Left cardiac atrium (tissue), 4 donors: ENCODE results near the gene HLA-G. TPM values are rescaled to one million over a fixed set of nuclear protein-coding genes. Genes with fewer than 3 reads are reported as not detected.
"Not testable (repeated sequence)": the region's sequence is repeated elsewhere in the genome, so short reads cannot be mapped to it uniquely, and the experiment has no call there.

ENCODE experiments used
- ATAC-seq, 2 donors: fragments of 200-7000 bp; cut with Tn5 transposase; one replicate each; pipeline ENCODE4 v1.9.1; 2020; ENCODE audit warnings: mild to moderate bottlenecking in 2 of 2, moderate library complexity in 2 of 2
- DNase-seq: peaks from one replicate; pipeline ENCODE4 v3.0.0-alpha.2; 2020
- intact Hi-C, 2 donors: fragments of 100-400 bp; cut with DNase I; formaldehyde crosslinking; loops; one replicate each; pipeline versions ENCODE4 v1.14.1 to v1.15.1; 2022 to 2023
- total RNA-seq, 2 donors: library from RNA; stranded (reverse); fragmentation: NEBNext Ultra II Directional; extraction: Animal tissue kit (Norgen Biotek cat#: 25700); gene quantifications; one replicate each; pipeline ENCODE4 v1.2.1, GENCODE V29; 2021
- donor health status: DM: no; HTN: yes; CAD: no.
- donor health status: DM: no; HTN: yes; CAD: no; lungs with severe emphysema.
- donor health status: DM: yes; HTN: yes; CAD: no.
- donor health status: Dilated cardiomyopathy.

The HLA-G gene
- total RNA-seq, 2 donors from 2014 or later: 0.42 TPM; not detected in 1

DNA sequence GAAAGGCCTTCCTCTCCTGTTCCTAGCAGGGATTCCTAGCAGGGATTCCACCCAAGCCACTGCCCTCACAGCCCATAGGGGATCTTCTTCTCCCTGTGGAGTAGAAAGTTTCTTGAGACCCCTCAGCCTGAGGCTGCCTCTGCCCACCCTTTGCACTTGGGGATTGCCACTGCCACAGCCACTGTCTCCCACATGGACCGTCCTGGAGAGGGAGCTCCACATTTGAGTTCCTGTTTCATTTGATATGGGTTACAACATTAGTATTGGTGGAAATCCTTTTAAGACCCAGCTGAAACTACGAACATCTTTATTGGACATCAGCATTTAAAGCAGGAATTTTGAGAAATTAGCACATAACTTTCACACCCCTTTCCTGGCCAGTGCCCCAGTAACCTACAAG lies 25.6 kb downstream of the HLA-G start:
- intact Hi-C loops: no loop called here
- no peak for ATAC-seq
- DNase-seq: no peak

DNA sequence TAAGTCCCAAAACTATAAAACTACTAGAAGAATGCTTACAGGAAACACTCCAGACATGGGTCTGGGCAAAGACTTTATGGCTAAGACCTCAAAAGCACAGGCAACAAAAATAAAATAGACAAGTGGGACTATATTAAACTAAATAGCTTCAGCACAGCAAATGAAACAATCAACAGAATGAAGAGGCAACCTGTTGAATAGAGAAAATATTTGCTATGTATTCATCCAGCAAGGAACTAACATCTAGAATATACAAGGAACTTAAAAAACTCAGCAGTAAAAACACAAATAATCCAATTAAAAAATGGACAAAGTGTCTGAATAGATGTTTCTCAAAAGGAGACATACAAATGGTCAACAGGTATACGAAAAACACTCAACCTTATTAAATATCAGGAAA lies 30.4 kb downstream of the HLA-G start:
- ATAC-seq (no peak), DNase-seq (no peak)
- intact Hi-C loops: no loop called here

DNA sequence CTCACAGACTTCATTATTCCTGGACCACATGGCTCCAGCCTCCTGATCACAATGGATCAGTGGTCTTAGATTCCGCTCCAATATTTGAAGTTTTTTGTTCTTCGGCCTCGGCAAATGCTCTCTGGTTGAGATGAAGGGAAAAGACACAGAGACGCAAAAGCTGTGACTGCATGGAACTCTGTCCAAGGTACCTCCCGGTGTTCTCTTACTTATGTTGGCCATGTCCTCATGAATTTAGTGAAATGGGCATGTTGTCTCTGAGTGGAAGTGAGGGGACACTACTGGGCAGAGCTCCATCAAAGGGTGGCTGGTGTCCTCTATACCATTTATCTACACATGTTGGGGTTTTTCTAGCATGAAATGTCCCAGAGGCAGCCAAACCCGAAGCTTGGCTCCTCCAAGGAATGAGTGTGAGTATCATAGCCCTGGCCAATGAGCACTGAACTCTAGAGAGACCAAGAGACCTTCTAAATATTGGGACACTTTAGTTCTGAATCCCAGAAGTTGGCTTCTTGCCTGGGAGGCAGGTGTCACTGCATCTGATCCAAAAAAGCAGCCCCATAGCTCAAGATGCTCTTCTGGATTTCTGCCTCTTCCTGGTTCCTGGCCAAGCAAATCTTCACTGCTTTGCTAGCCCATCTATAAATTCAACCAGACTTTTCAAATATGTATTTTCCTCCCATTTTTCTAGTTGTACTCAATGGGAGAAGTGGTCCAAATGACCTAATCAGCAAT lies 34.1 kb downstream of the HLA-G start:
- intact Hi-C loops: no loop called here
- DNase-seq (no peak), ATAC-seq (no peak)

DNA sequence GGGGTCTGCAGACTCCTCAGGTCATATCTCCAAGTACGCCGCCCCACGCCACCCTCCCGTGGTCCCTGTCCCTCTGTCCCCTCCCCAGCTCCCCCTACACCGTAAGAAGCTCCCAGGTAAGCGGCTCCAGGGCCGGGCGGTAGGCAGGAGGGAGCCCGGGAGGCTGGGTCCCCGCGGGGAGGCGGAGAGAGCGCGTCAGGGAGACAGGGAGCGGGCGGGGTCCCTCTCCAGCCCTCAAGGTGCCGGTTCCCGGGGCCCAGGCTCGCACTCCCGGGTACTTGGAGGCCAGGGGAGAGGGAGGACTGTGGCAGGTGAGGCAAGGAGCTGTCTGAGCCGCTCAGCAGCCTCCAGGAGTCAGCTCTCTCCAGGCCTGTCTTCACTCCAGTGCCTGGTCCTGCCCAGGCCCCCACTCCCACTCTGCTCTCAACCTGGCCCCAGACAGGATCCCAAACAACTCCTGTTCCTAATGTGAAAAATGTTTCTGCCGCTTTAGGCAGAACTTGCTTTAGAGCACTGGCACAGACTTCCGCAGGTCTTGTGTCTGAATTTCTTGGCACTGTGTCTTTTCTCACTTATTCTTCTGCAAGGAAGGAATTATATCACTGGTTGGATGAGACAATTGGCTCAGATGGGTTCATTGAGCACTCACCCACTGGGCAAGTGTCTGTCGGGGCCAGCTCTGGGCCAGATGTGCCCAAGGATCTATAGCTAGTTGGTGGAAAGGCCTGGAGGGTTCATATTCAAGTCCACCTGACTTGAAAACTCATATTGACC lies 36.6 kb downstream of the HLA-G start:
- intact Hi-C loops: no loop called here
- DNase-seq: no peak
- ATAC-seq: no peak

DNA sequence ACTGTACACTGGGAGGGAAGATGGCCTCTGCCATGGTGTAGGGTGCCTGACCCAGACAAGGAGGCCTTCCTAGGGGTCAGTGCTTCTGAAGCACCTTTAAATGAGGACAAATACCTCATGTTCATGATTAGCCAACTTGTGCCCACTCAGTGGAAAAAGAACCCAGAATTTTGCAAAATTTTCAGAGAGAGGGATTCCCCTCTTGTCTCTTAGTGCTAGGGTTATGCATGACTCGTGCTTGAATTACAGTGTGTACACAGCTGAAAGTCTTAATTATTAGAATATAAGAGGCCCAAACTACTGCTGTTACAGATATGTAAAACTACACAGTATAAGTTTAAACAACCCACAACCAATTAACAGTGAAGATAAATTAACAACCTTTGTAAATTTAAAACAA lies 38.0 kb downstream of the HLA-G start:
- no peak for ATAC-seq
- DNase-seq: no peak
- intact Hi-C loops: no loop called here

DNA sequence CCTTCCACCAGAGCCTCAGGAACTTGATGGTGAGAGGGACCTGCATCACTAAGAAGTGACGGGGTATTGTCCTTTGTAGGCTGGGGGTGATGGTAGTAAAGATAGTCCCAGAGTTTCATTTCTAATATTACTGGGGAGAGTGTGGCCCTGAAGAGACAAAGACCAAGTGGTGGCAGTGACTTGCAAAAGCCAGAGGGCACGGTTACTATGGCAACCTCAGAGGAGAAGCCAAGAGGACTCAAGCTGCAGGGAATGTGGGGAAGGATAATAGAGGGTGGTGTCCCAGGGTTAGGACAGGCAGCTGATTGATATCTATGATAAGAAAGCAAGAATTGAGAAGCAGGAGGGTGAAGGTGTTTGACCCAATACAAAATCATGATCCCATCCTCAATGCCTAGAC lies 42.5 kb downstream of the HLA-G start:
- intact Hi-C loops: no loop called here
- no peak for ATAC-seq
- no peak for DNase-seq

DNA sequence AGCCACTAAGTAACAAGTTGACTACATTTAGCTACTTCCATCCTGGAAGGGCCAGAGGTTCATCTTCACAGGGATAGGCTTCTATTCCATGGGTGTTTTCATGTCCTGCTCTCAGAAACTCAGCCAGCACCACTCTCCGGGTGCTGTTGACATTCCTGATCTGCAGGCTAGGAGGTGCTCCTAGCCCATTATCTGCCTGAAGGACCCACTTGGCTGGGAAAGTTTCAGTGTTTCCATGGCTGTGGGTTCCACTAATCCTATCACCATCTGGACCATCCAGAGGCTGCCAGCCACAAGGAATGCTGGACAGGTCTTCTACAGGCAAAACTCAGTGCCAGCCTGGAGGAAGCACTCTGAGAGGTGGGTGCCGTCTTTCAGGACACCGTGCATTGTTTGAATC lies 45.2 kb downstream of the HLA-G start:
- intact Hi-C loops: no loop called here
- no peak for DNase-seq
- ATAC-seq: no peak

DNA sequence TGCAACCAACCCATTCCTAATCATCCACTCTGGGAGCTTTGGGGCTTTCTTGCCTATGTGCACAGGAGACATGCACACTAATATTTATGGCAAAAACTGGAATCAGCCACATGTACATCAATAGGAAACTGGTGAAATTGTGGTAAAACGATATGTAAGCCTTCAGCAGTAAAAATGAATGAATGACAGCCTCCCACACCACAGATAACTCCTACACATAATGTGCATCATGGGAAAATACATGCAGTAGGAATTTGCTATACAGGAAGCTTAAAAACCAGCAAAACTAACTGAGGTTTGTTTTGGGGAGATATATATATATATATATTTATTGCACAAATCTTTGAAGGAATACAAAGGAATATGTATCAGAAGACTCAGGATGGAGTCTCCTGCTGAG lies 47.6 kb downstream of the HLA-G start:
- intact Hi-C loops: no loop called here
- ATAC-seq (no peak), DNase-seq (no peak)

DNA sequence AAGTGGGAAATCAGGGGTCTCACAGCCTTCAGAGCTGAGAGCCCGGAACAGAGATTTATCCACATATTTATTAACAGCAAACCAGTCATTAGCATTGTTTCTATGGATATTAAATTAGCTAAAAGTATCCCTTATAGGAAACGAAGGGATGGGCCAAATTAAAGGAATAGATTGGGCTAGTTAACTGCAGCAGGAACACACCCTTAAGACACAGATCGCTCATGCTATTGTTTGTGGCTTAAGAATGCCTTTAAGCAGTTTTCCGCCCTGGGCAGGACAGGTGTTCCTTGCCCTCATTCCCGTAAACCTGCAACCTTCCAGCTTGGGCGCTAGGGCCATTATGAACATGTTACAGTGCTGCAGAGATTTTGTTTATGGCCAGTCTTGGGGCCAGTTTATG lies 48.1 kb downstream of the HLA-G start:
- intact Hi-C loops, DNase-seq, ATAC-seq: not testable (repeated sequence)

Other genes with a start within 250 kb of the HLA-G start
- not detected for gene OR2H2, start 242.7 kb upstream of the HLA-G start, total RNA-seq
- 10 to 100 TPM; 22.4 to 32.7 TPM for gene GABBR1, start 194.6 kb upstream of the HLA-G start, total RNA-seq
- 1 to 10 TPM; 1.7 to 3.5 TPM for gene MOG, start 170.7 kb upstream of the HLA-G start, total RNA-seq
- under 1 TPM; 0.24 to 0.50 TPM for gene ZFP57, start 146.7 kb upstream of the HLA-G start, total RNA-seq
- 10 to 100 TPM; 41.8 to 51.6 TPM for gene HLA-F, start 104.4 kb upstream of the HLA-G start, total RNA-seq
- gene HLA-A, start 114.7 kb downstream of the HLA-G start, total RNA-seq: 100 to 1,000 TPM; 290 to 337 TPM
- 10 to 100 TPM; 14.7 to 16.6 TPM for gene POLR1H, start 233.4 kb downstream of the HLA-G start, total RNA-seq
- 10 to 100 TPM; 43.7 to 48.1 TPM for gene PPP1R11, start 239.4 kb downstream of the HLA-G start, total RNA-seq
- gene RNF39, start 247.9 kb downstream of the HLA-G start, total RNA-seq: not detected